OCI-LY1 (cell line): ENCODE measurements around the gene GGCT.

Experiments
- H2AFZ ChIP-seq: fragments of 200-600 bp; sonication (generic), shearing (Covaris generic); 2 replicates; pipeline ENCODE4 v1.6.0; 2014; ENCODE audit warnings: antibody characterized with exemption, mild to moderate bottlenecking, low read length
- H3F3A ChIP-seq: fragments of 200-600 bp; sonication (generic), shearing (Covaris generic); 2 replicates; pipeline ENCODE4 v1.6.0; 2014; ENCODE audit warnings: mild to moderate bottlenecking, antibody characterized with exemption, low read length, moderate library complexity; ENCODE audit not compliant: insufficient read depth
- H3K27ac ChIP-seq: fragments of 200-600 bp; sonication (generic); 2 replicates; pipeline ENCODE4 v1.5.1; 2014; ENCODE audit warnings: low read length, mixed run types, mild to moderate bottlenecking, low read depth; ENCODE audit not compliant: poor library complexity, severe bottlenecking
- H3K27me3 ChIP-seq: fragments of 200-600 bp; sonication (generic); 2 replicates; pipeline ENCODE4 v1.6.0; 2014; ENCODE audit warnings: antibody characterized with exemption, mild to moderate bottlenecking, low read length, moderate library complexity; ENCODE audit not compliant: insufficient read depth
- H3K36me3 ChIP-seq: fragments of 200-600 bp; sonication (generic); 2 replicates; pipeline ENCODE4 v1.6.1; 2014; ENCODE audit warnings: mild to moderate bottlenecking, antibody characterized with exemption, low read length, moderate library complexity, mixed read lengths; ENCODE audit not compliant: insufficient read depth
- H3K4me1 ChIP-seq: fragments of 200-600 bp; sonication (generic); 2 replicates; pipeline ENCODE4 v1.5.1; 2014; ENCODE audit warnings: mild to moderate bottlenecking, low read length, moderate library complexity; ENCODE audit not compliant: insufficient read depth, severe bottlenecking
- H3K4me2 ChIP-seq: fragments of 200-600 bp; sonication (generic), shearing (Covaris generic); 2 replicates; pipeline ENCODE4 v1.6.1; 2014; ENCODE audit warnings: low read length
- H3K4me3 ChIP-seq: fragments of 200-600 bp; sonication (generic); 2 replicates; pipeline ENCODE4 v1.5.1; 2014; ENCODE audit warnings: low read length, low read depth, mild to moderate bottlenecking, mixed read lengths; ENCODE audit not compliant: poor library complexity, severe bottlenecking
- H3K79me2 ChIP-seq: fragments of 200-600 bp; shearing (Covaris generic); 2 replicates; pipeline ENCODE4 v1.6.1; 2016; ENCODE audit warnings: mixed run types, low read length, mixed read lengths; ENCODE audit not compliant: insufficient read depth
- H3K9ac ChIP-seq: fragments of 200-600 bp; sonication (generic), shearing (Covaris generic); 2 replicates; pipeline ENCODE4 v1.6.1; 2014; ENCODE audit warnings: mild to moderate bottlenecking, low read length, mixed read lengths
- H3K9me2 ChIP-seq: fragments of 200-600 bp; sonication (generic), shearing (Covaris generic); 2 replicates; pipeline ENCODE4 v1.6.1; 2014; ENCODE audit warnings: low read depth, mild to moderate bottlenecking, low read length, mixed read lengths
- H3K9me3 ChIP-seq: fragments of 200-600 bp; shearing (Covaris generic); 2 replicates; pipeline ENCODE4 v1.6.1; 2014; ENCODE audit warnings: low read length, mixed read lengths
- H4K20me1 ChIP-seq: fragments of 200-600 bp; sonication (generic), shearing (Covaris generic); 2 replicates; pipeline ENCODE4 v1.6.0; 2016; ENCODE audit warnings: mild to moderate bottlenecking, low read length; ENCODE audit not compliant: insufficient read depth
- EZH2 ChIP-seq: fragments of 200-600 bp; sonication (generic), shearing (Covaris generic); IDR thresholded peaks from 2 replicates; pipeline ENCODE4 v1.8.0; 2017; ENCODE audit warnings: borderline replicate concordance, mixed run types, mild to moderate bottlenecking, antibody characterized with exemption, low read length, moderate library complexity, mixed read lengths
- TF ChIP-seq, protein P1 (sequence below): fragments of 200-600 bp; sonication (generic), shearing (Covaris generic); IDR thresholded peaks from 2 replicates; pipeline ENCODE4 v1.5.1; 2017; ENCODE audit warnings: mild to moderate bottlenecking, antibody characterized with exemption, low read length, moderate library complexity, mixed read lengths

The GGCT gene

DNA sequence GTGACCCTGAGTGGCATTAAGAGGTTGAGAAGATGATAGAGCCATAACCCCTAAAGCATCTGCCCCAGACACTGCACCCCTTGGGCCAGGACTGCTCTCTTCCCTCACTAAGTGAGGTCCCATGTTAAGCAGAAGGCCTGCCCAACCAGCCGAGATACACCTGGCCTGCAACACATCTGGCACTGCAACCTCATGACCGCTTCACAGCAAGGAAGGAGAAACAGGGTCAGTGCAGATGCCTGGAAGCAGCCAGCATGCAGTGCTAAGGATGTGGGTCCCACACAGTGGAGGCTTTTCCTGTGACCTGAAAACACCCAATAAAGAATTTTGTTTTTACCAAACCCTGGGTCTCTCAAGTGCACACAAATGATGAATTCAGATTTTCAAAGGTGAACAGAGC is 33.4 kb downstream of the GGCT start:
- H3K4me2 ChIP-seq, result no peak overlapping the region
- H3K36me3 ChIP-seq, result peaks cover 4% of the 10 kb centered on the region; the same call in 1 of the 2 replicates
- H3K27me3 ChIP-seq, result no peaks in the 10 kb centered on the region
- no peak overlapping the region for H2AFZ ChIP-seq
- H3F3A ChIP-seq, result no peaks in the 10 kb centered on the region
- no peak overlapping the region for H3K4me3 ChIP-seq
- H3K9me2 ChIP-seq, result no peaks in the 10 kb centered on the region
- no peaks in the 10 kb centered on the region for H4K20me1 ChIP-seq
- no peaks in the 10 kb centered on the region for H3K9me3 ChIP-seq
- H3K4me1 ChIP-seq, result peaks cover 19% of the 10 kb centered on the region
- TF ChIP-seq EZH2, result no peak
- TF ChIP-seq, protein P1, sequence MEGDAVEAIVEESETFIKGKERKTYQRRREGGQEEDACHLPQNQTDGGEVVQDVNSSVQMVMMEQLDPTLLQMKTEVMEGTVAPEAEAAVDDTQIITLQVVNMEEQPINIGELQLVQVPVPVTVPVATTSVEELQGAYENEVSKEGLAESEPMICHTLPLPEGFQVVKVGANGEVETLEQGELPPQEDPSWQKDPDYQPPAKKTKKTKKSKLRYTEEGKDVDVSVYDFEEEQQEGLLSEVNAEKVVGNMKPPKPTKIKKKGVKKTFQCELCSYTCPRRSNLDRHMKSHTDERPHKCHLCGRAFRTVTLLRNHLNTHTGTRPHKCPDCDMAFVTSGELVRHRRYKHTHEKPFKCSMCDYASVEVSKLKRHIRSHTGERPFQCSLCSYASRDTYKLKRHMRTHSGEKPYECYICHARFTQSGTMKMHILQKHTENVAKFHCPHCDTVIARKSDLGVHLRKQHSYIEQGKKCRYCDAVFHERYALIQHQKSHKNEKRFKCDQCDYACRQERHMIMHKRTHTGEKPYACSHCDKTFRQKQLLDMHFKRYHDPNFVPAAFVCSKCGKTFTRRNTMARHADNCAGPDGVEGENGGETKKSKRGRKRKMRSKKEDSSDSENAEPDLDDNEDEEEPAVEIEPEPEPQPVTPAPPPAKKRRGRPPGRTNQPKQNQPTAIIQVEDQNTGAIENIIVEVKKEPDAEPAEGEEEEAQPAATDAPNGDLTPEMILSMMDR, result no peak
- no peak overlapping the region for H3K27ac ChIP-seq
- no peak overlapping the region for H3K9ac ChIP-seq
- no peaks in the 10 kb centered on the region for H3K79me2 ChIP-seq

DNA sequence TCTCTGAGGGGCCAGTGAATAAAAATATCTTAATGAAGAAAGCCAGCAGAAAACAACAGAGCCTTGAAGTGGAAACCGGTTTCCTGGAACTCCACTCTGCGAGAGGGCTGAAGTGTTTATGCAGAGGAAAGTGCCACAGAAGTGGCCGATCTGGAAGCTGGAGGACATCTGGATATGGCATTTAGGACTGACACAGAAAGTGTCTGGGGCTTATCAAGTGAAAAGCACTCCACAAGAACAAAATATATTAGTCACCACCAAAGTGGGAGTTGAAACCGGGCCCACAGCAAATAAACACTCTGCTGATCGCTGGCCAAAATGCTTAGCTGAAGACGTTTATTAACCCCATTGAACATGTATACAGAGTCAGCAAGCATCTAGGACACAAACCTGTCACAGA is 33.9 kb downstream of the GGCT start:
- Histone ChIP-seq H3K4me3 (no peak overlapping the region), H3K36me3 (peaks cover 4% of the 10 kb centered on the region; the same call in 1 of the 2 replicates), H3K27ac (no peak overlapping the region), H3K4me1 (peaks cover 18% of the 10 kb centered on the region), H3K4me2 (no peak overlapping the region), H3F3A (no peaks in the 10 kb centered on the region), H4K20me1 (no peaks in the 10 kb centered on the region), H3K9me2 (no peaks in the 10 kb centered on the region), H2AFZ (no peak overlapping the region), H3K9me3 (no peaks in the 10 kb centered on the region), H3K9ac (no peak overlapping the region), H3K79me2 (no peaks in the 10 kb centered on the region), H3K27me3 (no peaks in the 10 kb centered on the region)
- TF ChIP-seq, protein P1, result no peak
- TF ChIP-seq EZH2, result no peak

DNA sequence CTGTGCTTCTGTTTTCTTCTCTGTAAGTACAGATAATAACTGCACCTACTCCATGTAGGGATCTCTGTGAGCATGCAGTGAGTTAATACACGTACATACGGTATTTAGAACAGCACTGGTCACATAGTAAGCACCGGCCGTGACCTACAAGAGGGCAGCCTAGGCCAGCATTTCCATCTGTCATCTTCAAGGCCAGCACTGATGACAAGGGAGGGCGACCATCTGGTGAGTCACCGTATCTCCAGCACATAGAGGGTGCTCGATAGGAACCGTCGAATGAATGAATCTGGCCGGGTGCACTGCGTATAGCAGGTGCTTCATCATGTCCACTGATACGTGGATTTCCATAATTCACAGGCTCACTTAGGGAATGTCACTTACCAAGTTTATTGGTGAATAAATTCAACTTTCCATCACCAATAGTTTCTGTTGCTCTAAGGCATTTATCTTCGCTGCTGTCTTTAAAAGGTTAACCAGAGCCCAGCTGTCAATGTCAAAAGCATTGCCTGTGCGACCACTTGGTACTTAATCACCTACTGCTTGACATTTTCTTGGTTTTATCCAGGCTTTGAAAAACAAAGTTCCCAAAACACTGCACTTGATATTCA is 34.4 kb downstream of the GGCT start:
- peaks cover 13% of the 10 kb centered on the region for H3K4me1 ChIP-seq
- H3K36me3 ChIP-seq, result peaks cover 4% of the 10 kb centered on the region; the same call in 1 of the 2 replicates
- no peaks in the 10 kb centered on the region for H3F3A ChIP-seq
- H3K4me3 ChIP-seq, result no peak overlapping the region
- no peak overlapping the region for H3K4me2 ChIP-seq
- H2AFZ ChIP-seq, result no peak overlapping the region
- H3K27me3 ChIP-seq, result no peaks in the 10 kb centered on the region
- no peaks in the 10 kb centered on the region for H3K9me3 ChIP-seq
- no peak for TF ChIP-seq EZH2
- TF ChIP-seq, protein P1, result no peak
- H3K79me2 ChIP-seq, result no peaks in the 10 kb centered on the region
- no peak overlapping the region for H3K27ac ChIP-seq
- H3K9ac ChIP-seq, result no peak overlapping the region
- H3K9me2 ChIP-seq, result no peaks in the 10 kb centered on the region
- no peaks in the 10 kb centered on the region for H4K20me1 ChIP-seq
